K562 (cell line): ENCODE data around the gene TCF12. TPM values are rescaled to one million over a fixed set of nuclear protein-coding genes. Genes with fewer than 3 reads are reported as not detected.

Experiments
- ASH1L ChIP-seq: fragments of 450-650 bp; IDR thresholded peaks from 2 replicates; pipeline ENCODE4 v1.6.1; 2018; ENCODE audit warnings: borderline replicate concordance, mild to moderate bottlenecking, low read depth; ENCODE audit not compliant: partially characterized antibody
- C11orf30 ChIP-seq: fragments of 450-650 bp; IDR thresholded peaks from 2 replicates; pipeline ENCODE4 v1.6.1; 2016; ENCODE audit warnings: low read depth, mild to moderate bottlenecking
- CBFA2T2 ChIP-seq: fragments of 450-650 bp; conservative IDR thresholded peaks from 2 replicates; pipeline ENCODE4 v1.6.1; 2017; ENCODE audit warnings: mild to moderate bottlenecking
- CBFA2T3 ChIP-seq: fragments of 450-650 bp; IDR thresholded peaks from 2 replicates; pipeline ENCODE4 v1.6.1; 2017
- DPF2 ChIP-seq: fragments of 450-650 bp; IDR thresholded peaks from 2 replicates; pipeline ENCODE4 v1.6.1; 2016
- ELF1 ChIP-seq: fragments of 200-800 bp; sonication (Bioruptor generic); IDR thresholded peaks from 2 replicates; pipeline ENCODE4 v1.6.1; 2016; ENCODE audit warnings: missing genetic modification characterization, missing compliant biosample characterization
- ESRRA ChIP-seq: fragments of 450-650 bp; IDR thresholded peaks from 2 replicates; pipeline ENCODE4 v1.6.1; 2014; ENCODE audit warnings: low read depth, mild to moderate bottlenecking, moderate library complexity, borderline replicate concordance
- HDAC2 ChIP-seq: fragments of 450-650 bp; IDR thresholded peaks from 2 replicates; pipeline ENCODE4 v1.6.1; 2016; ENCODE audit warnings: mild to moderate bottlenecking
- KLF13 ChIP-seq: fragments of 450-650 bp; IDR thresholded peaks from 2 replicates; pipeline ENCODE4 v1.6.1; 2016; ENCODE audit warnings: missing genetic modification characterization, low read depth, mild to moderate bottlenecking, missing compliant biosample characterization, moderate library complexity, borderline replicate concordance
- LEF1 ChIP-seq: fragments of 450-650 bp; IDR thresholded peaks from 2 replicates; pipeline ENCODE4 v1.6.1; 2016; ENCODE audit warnings: mild to moderate bottlenecking
- NCOA1 ChIP-seq: fragments of 450-650 bp; IDR thresholded peaks from 2 replicates; pipeline ENCODE4 v1.6.1; 2016; ENCODE audit warnings: low read depth
- NCOA2 ChIP-seq, 2 experiments: fragments of 450-650 bp; IDR thresholded peaks; 2 replicates each; pipeline ENCODE4 v1.6.1; 2018; ENCODE audit warnings: mild to moderate bottlenecking in 2 of 2, moderate library complexity in 1 of 2; ENCODE audit not compliant: partially characterized antibody in 2 of 2
- NCOR1 ChIP-seq: fragments of 450-650 bp; IDR thresholded peaks from 2 replicates; pipeline ENCODE4 v1.6.1; 2016; ENCODE audit warnings: mild to moderate bottlenecking, moderate library complexity
- POLR2H ChIP-seq: IDR thresholded peaks from 2 replicates; pipeline ENCODE4 v1.6.1; 2016; ENCODE audit warnings: missing genetic modification characterization, low read depth, mild to moderate bottlenecking, control low read depth, missing compliant biosample characterization, moderate library complexity
- SAP30 ChIP-seq: fragments of 200-600 bp; sonication (generic); IDR thresholded peaks from 2 replicates; pipeline ENCODE4 v1.6.1; 2012; ENCODE audit warnings: borderline replicate concordance, low read depth, mild to moderate bottlenecking, moderate library complexity, low read length, control low read depth, inconsistent platforms; ENCODE audit not compliant: insufficient read depth, poor library complexity, severe bottlenecking
- SOX6 ChIP-seq: fragments of 450-650 bp; IDR thresholded peaks from 2 replicates; pipeline ENCODE4 v1.6.1; 2014; ENCODE audit warnings: mild to moderate bottlenecking
- SUPT5H ChIP-seq: fragments of 450-650 bp; IDR thresholded peaks from 2 replicates; pipeline ENCODE4 v1.6.1; 2016
- U2AF1 ChIP-seq: fragments of 200-400 bp; formaldehyde crosslinking; optimal IDR thresholded peaks from 2 replicates; pipeline ENCODE3; 2017; ENCODE audit warnings: mild to moderate bottlenecking, low read depth, low read length, moderate library complexity
- ZBED1 ChIP-seq: IDR thresholded peaks from 2 replicates; pipeline ENCODE4 v1.6.1; 2014
- ZNF316 ChIP-seq: fragments of 450-650 bp; IDR thresholded peaks from 2 replicates; pipeline ENCODE4 v1.6.1; 2016
- ZNF436 ChIP-seq: fragments of 250-450, 450-650 bp; sonication (Bioruptor Pico); formaldehyde crosslinking; IDR thresholded peaks from 2 replicates; pipeline ENCODE4 v1.7.0; 2020; ENCODE audit warnings: mild to moderate bottlenecking
- ZNF764 ChIP-seq: fragments of 250-450 bp; sonication (Bioruptor Pico); IDR thresholded peaks from 2 replicates; pipeline ENCODE4 v1.4.0; 2020; ENCODE audit warnings: low read depth, mild to moderate bottlenecking, moderate library complexity
- polyA plus RNA-seq, 8 experiments: library from polyadenylated mRNA; depleted of rRNA in 4 of 8; stranded (reverse) in 5 of 8; unstranded in 3 of 8; fragments of >200 nt; fragmentation: Nextera tagmentation in 2 of 8; fragmentation: Illumina TruSeq in 1 of 8; extraction: Ambion mirVana in 2 of 8; extraction: Trizol in 1 of 8; gene quantifications; 2 replicates each; pipeline versions ENCODE4 v1.2.1 to v1.2.3, GENCODE V29; 2011 to 2014; ENCODE audit warnings: inconsistent platforms in 1 of 8, missing spikeins in 1 of 8
- total RNA-seq, 7 experiments: library from RNA; depleted of rRNA in 6 of 7; stranded (reverse); fragments of >200 nt in 6 of 7; fragmentation: Illumina TruSeq in 2 of 7; extraction: Trizol in 2 of 7; gene quantifications; 2 replicates each; pipeline versions ENCODE4 v1.2.1 to v1.2.3, GENCODE V29; 2011 to 2021; ENCODE audit warnings: low replicate concordance in 1 of 7
- TF ChIP-seq, protein P1 (sequence below): fragments of 450-650 bp; IDR thresholded peaks from 2 replicates; pipeline ENCODE4 v1.6.1; 2016; ENCODE audit warnings: borderline replicate concordance
- TF ChIP-seq, protein P2 (sequence below), 2 experiments: fragments of 450-650 bp; conservative IDR thresholded peaks; 2 replicates each; pipeline ENCODE4 v1.6.1; 2017; ENCODE audit warnings: mild to moderate bottlenecking in 2 of 2, moderate library complexity in 2 of 2
- TF ChIP-seq, protein P3 (sequence below): sonication (generic); formaldehyde crosslinking; IDR thresholded peaks from 2 replicates; pipeline ENCODE4 v1.8.1; 2023; ENCODE audit warnings: mild to moderate bottlenecking, missing genetic modification reagents

Gene TCF12
- total and polyA plus RNA-seq, 9 of the 15 experiments (the other 6 are each of a cell fraction or from before 2014, with no cell fraction given), result 10.5 to 132 (median 52.9) TPM

DNA sequence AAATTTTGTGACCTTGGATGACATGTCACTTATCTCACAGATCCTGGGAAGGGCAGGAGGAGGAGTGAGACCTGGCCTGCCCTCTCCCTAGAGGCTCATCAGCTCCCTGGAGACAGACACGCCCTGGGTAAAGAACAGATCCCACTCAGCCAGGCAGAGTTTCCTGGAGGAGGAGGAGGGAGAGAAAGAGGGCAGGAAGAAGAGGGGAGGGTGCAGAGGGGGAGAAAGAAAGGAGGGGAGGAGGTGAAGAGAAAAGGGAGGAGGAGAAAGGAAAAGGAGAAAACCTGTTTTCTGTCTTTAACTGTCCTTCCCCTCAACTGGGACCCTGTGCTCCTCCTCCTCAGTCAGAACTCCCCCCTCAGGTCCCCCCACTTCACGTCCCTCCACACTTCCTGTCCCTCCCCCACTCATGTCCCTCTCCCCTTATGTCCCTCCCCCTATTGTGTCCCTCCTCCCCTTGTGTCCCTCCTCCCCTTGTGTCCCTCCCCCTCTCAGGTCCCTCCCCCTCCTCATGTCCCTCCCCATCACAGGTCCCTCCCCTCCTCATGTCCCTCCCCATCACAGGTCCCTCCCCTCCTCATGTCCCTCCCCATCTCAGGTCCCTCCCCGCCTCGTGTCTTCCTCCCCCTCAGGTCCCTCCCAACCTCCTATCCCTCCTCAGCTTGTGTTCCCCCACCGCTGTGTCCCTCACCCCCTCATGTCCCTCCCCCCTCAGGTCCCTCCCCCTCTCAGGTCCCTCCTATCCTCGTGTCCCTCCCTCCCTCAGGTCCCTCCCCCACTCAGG, 405.6 kb downstream of the TCF12 start (continued):
- peak; percentile 8; the same call in 1 of the 2 replicates for TF ChIP-seq KLF13 (tag)
- 0 out of 2 replicates have a peak, but pooled peaks have one; percentile 6 for TF ChIP-seq ZNF316
- peak; percentile 97 for TF ChIP-seq ESRRA
- TF ChIP-seq NCOA2 (IDR thresholded peaks at IDR 0.05; ENCODE audit: partially characterized antibody in 2 of 2), result no peak
- TF ChIP-seq CBFA2T3, result peak; percentile 61; the same call in 1 of the 2 replicates
- TF ChIP-seq ZNF436 (CRISPR knock-in tag), result no peak
- TF ChIP-seq C11orf30, result no peak
- TF ChIP-seq SOX6, result peak; percentile 93
- TF ChIP-seq DPF2, result peak; percentile 89
- peak; percentile 58 for TF ChIP-seq NCOR1
- TF ChIP-seq, protein P1, sequence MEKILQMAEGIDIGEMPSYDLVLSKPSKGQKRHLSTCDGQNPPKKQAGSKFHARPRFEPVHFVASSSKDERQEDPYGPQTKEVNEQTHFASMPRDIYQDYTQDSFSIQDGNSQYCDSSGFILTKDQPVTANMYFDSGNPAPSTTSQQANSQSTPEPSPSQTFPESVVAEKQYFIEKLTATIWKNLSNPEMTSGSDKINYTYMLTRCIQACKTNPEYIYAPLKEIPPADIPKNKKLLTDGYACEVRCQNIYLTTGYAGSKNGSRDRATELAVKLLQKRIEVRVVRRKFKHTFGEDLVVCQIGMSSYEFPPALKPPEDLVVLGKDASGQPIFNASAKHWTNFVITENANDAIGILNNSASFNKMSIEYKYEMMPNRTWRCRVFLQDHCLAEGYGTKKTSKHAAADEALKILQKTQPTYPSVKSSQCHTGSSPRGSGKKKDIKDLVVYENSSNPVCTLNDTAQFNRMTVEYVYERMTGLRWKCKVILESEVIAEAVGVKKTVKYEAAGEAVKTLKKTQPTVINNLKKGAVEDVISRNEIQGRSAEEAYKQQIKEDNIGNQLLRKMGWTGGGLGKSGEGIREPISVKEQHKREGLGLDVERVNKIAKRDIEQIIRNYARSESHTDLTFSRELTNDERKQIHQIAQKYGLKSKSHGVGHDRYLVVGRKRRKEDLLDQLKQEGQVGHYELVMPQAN, result peak; percentile 49; the same call in 1 of the 2 replicates
- no peak for TF ChIP-seq ZNF764 (CRISPR knock-in tag)
- TF ChIP-seq NCOA1, result peak; percentile 82
- peak; percentile 56 for TF ChIP-seq POLR2H (tag)
- TF ChIP-seq SAP30, result no peak
- 0 out of 2 replicates have a peak, but pooled peaks have one; percentile 17 for TF ChIP-seq CBFA2T2
- peak; percentile 15; the same call in 1 of the 2 replicates for TF ChIP-seq ZBED1
- TF ChIP-seq, protein P2, sequence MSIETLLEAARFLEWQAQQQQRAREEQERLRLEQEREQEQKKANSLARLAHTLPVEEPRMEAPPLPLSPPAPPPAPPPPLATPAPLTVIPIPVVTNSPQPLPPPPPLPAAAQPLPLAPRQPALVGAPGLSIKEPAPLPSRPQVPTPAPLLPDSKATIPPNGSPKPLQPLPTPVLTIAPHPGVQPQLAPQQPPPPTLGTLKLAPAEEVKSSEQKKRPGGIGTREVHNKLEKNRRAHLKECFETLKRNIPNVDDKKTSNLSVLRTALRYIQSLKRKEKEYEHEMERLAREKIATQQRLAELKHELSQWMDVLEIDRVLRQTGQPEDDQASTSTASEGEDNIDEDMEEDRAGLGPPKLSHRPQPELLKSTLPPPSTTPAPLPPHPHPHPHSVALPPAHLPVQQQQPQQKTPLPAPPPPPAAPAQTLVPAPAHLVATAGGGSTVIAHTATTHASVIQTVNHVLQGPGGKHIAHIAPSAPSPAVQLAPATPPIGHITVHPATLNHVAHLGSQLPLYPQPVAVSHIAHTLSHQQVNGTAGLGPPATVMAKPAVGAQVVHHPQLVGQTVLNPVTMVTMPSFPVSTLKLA (conservative IDR thresholded peaks at IDR 0.05), result peak; percentile 33 to 65; a peak in 2 of 4 replicates
- TF ChIP-seq LEF1, result peak; percentile 93
- TF ChIP-seq, protein P3, sequence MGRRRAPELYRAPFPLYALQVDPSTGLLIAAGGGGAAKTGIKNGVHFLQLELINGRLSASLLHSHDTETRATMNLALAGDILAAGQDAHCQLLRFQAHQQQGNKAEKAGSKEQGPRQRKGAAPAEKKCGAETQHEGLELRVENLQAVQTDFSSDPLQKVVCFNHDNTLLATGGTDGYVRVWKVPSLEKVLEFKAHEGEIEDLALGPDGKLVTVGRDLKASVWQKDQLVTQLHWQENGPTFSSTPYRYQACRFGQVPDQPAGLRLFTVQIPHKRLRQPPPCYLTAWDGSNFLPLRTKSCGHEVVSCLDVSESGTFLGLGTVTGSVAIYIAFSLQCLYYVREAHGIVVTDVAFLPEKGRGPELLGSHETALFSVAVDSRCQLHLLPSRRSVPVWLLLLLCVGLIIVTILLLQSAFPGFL (CRISPR knock-in tag), result no peak
- no peak for TF ChIP-seq U2AF1
- TF ChIP-seq ASH1L, result peak; percentile 50
- TF ChIP-seq HDAC2, result peak; percentile 90
- peak; percentile 82 for TF ChIP-seq SUPT5H
- TF ChIP-seq ELF1, result peak; percentile 71
